H9 (cell line): ENCODE data around the gene IL17REL. TPM values are rescaled to one million over a fixed set of nuclear protein-coding genes. Genes with fewer than 3 reads are reported as not detected.

Experiments used
- DNase-seq: peaks from one replicate; pipeline ENCODE4 v3.0.0-alpha.2; 2017
- H2AFZ ChIP-seq: one replicate; pipeline ENCODE4 v1.6.1; 2013; ENCODE audit warnings: mild to moderate bottlenecking, low read length, control low read depth, moderate library complexity
- H2AK5ac ChIP-seq: 2 replicates; pipeline ENCODE4 v1.6.1; 2013; ENCODE audit warnings: low read length, control low read depth, mixed read lengths; ENCODE audit not compliant: insufficient read length
- H2BK120ac ChIP-seq: one replicate; pipeline ENCODE4 v1.6.1; 2013; ENCODE audit warnings: low read depth, mild to moderate bottlenecking, low read length, control low read depth, inconsistent platforms; ENCODE audit not compliant: poor library complexity, severe bottlenecking
- H2BK12ac ChIP-seq: 2 replicates; pipeline ENCODE4 v1.6.1; 2013; ENCODE audit warnings: low read length, control low read depth, mixed read lengths, low read depth; ENCODE audit not compliant: insufficient read length
- H2BK15ac ChIP-seq: 2 replicates; pipeline ENCODE4 v1.6.1; 2013; ENCODE audit warnings: low read depth, low read length, control low read depth
- H2BK20ac ChIP-seq: one replicate; pipeline ENCODE4 v1.6.1; 2013; ENCODE audit warnings: low read depth, mild to moderate bottlenecking, low read length, control low read depth, inconsistent platforms; ENCODE audit not compliant: poor library complexity, severe bottlenecking
- H2BK5ac ChIP-seq: 2 replicates; pipeline ENCODE4 v1.6.1; 2013; ENCODE audit warnings: low read length, control low read depth, mixed read lengths; ENCODE audit not compliant: insufficient read length
- H3K14ac ChIP-seq: 2 replicates; pipeline ENCODE4 v1.6.1; 2013; ENCODE audit warnings: low read length, control low read depth; ENCODE audit not compliant: insufficient read depth
- H3K18ac ChIP-seq: 2 replicates; pipeline ENCODE4 v1.6.1; 2013; ENCODE audit warnings: low read depth, mild to moderate bottlenecking, mixed read lengths, low read length, control low read depth; ENCODE audit not compliant: insufficient read length
- H3K23ac ChIP-seq: 2 replicates; pipeline ENCODE4 v1.6.1; 2013; ENCODE audit warnings: low read length, control low read depth, mixed read lengths, low read depth; ENCODE audit not compliant: insufficient read length
- H3K23me2 ChIP-seq: 2 replicates; pipeline ENCODE4 v1.6.1; 2013; ENCODE audit warnings: low read depth, mild to moderate bottlenecking, mixed read lengths, low read length, control low read depth; ENCODE audit not compliant: insufficient read length, poor library complexity, severe bottlenecking
- H3K27ac ChIP-seq: 2 replicates; pipeline ENCODE4 v1.5.1; 2013; ENCODE audit warnings: low read length, control low read depth, mixed read lengths, low read depth; ENCODE audit not compliant: insufficient read length
- H3K27me3 ChIP-seq: 2 replicates; pipeline ENCODE4 v1.6.1; 2013; ENCODE audit warnings: low read length, control low read depth, inconsistent platforms; ENCODE audit not compliant: insufficient read depth
- H3K4ac ChIP-seq: 2 replicates; pipeline ENCODE4 v1.6.1; 2013; ENCODE audit warnings: low read depth, mild to moderate bottlenecking, control low read depth, inconsistent platforms, low read length, moderate library complexity
- H3K4me1 ChIP-seq: 2 replicates; pipeline ENCODE4 v1.6.1; 2013; ENCODE audit warnings: low read length, control low read depth, inconsistent platforms; ENCODE audit not compliant: insufficient read depth
- H3K4me2 ChIP-seq: 2 replicates; pipeline ENCODE4 v1.6.1; 2013; ENCODE audit warnings: low read length, control low read depth, mixed read lengths; ENCODE audit not compliant: insufficient read length, insufficient read depth
- H3K56ac ChIP-seq: 2 replicates; pipeline ENCODE4 v1.6.1; 2013; ENCODE audit warnings: low read depth, mild to moderate bottlenecking, mixed read lengths, low read length, control low read depth; ENCODE audit not compliant: insufficient read length
- H3K79me1 ChIP-seq: 2 replicates; pipeline ENCODE4 v1.6.1; 2013; ENCODE audit warnings: low read depth, mild to moderate bottlenecking, moderate library complexity, low read length, control low read depth, inconsistent platforms; ENCODE audit not compliant: insufficient read depth, poor library complexity, severe bottlenecking
- H3K79me2 ChIP-seq: 2 replicates; pipeline ENCODE4 v1.6.1; 2013; ENCODE audit warnings: low read length, control low read depth, inconsistent platforms; ENCODE audit not compliant: insufficient read depth
- H3K9ac ChIP-seq: 2 replicates; pipeline ENCODE4 v1.6.1; 2013; ENCODE audit warnings: low read length, control low read depth, mixed read lengths; ENCODE audit not compliant: insufficient read length; ENCODE audit errors: extremely low read depth
- H3K9me3 ChIP-seq: one replicate; pipeline ENCODE4 v1.6.1; 2013; ENCODE audit warnings: low read depth, low read length, inconsistent platforms; ENCODE audit not compliant: control insufficient read depth
- H3T11ph ChIP-seq: one replicate; pipeline ENCODE4 v1.6.1; 2013; ENCODE audit warnings: mild to moderate bottlenecking, low read length, control low read depth, inconsistent platforms
- H4K20me1 ChIP-seq: one replicate; pipeline ENCODE4 v1.6.1; 2013; ENCODE audit not compliant: control insufficient read depth, insufficient read length, insufficient read depth
- H4K5ac ChIP-seq: 2 replicates; pipeline ENCODE4 v1.6.1; 2013; ENCODE audit warnings: low read depth, mild to moderate bottlenecking, mixed read lengths, low read length, control low read depth; ENCODE audit not compliant: insufficient read length
- H4K8ac ChIP-seq: replicated peaks from 2 replicates; pipeline ENCODE4 v1.6.1; 2013; ENCODE audit warnings: low read length, control low read depth, mixed read lengths, low read depth; ENCODE audit not compliant: insufficient read length
- H4K91ac ChIP-seq: 2 replicates; pipeline ENCODE4 v1.6.1; 2013; ENCODE audit warnings: low read depth, mild to moderate bottlenecking, moderate library complexity, mixed read lengths, low read length, control low read depth; ENCODE audit not compliant: insufficient read length
- H3K27ac Mint-ChIP-seq, 3 experiments: 2 replicates in 2 of 3; 3 replicates in 1 of 3; pipeline ENCODE4 v1.8.0; 2020 to 2021; ENCODE audit warnings: mixed read lengths in 3 of 3, mild to moderate bottlenecking in 1 of 3, moderate library complexity in 1 of 3
- H3K27me3 Mint-ChIP-seq: 2 replicates; pipeline ENCODE4 v1.8.0; 2021; ENCODE audit warnings: low read depth, mild to moderate bottlenecking, moderate library complexity, mixed read lengths
- H3K36me3 Mint-ChIP-seq, 3 experiments: 2 replicates in 2 of 3; 3 replicates in 1 of 3; pipeline ENCODE4 v1.8.0; 2020 to 2021; ENCODE audit warnings: low read depth in 3 of 3, mixed read lengths in 3 of 3; ENCODE audit not compliant: insufficient read depth in 1 of 3
- H3K4me1 Mint-ChIP-seq, 2 experiments: 2 replicates each; pipeline ENCODE4 v1.8.0; 2020; ENCODE audit warnings: mixed read lengths in 2 of 2
- H3K4me3 Mint-ChIP-seq, 2 experiments: 2 replicates in 1 of 2; 3 replicates in 1 of 2; pipeline ENCODE4 v1.8.0; 2020 to 2021; ENCODE audit warnings: mild to moderate bottlenecking in 2 of 2, mixed read lengths in 2 of 2, moderate library complexity in 1 of 2
- H3K9me3 Mint-ChIP-seq, 2 experiments: 2 replicates in 1 of 2; 3 replicates in 1 of 2; pipeline ENCODE4 v1.8.0; 2020; ENCODE audit warnings: mild to moderate bottlenecking in 2 of 2, mixed read lengths in 2 of 2, moderate library complexity in 1 of 2
- WGBS: extraction: QIAGEN DNeasy Blood & Tissue Kit; methylation state at CpG from one replicate; pipeline ENCODE4 v1.1.7; 2013; ENCODE audit warnings: missing lambda C conversion rate, low lambda C conversion rate, mixed read lengths; ENCODE audit not compliant: insufficient read length; ENCODE audit errors: extremely low coverage; 5-methylcytosine and 5-hydroxymethylcytosine counted together
- total RNA-seq: library from RNA; stranded (reverse); gene quantifications from 2 replicates; pipeline ENCODE4 v1.2.1, GENCODE V29; 2021
- TF ChIP-seq, protein P1 (sequence below): fragments of 200-600 bp; sonication (generic); conservative IDR thresholded peaks from 3 replicates; pipeline ENCODE4 v1.8.0; 2021; ENCODE audit warnings: antibody characterized with exemption, mild to moderate bottlenecking

The IL17REL gene
- total RNA-seq, 1 experiment from 2014 or later: 0.20 TPM

DNA sequence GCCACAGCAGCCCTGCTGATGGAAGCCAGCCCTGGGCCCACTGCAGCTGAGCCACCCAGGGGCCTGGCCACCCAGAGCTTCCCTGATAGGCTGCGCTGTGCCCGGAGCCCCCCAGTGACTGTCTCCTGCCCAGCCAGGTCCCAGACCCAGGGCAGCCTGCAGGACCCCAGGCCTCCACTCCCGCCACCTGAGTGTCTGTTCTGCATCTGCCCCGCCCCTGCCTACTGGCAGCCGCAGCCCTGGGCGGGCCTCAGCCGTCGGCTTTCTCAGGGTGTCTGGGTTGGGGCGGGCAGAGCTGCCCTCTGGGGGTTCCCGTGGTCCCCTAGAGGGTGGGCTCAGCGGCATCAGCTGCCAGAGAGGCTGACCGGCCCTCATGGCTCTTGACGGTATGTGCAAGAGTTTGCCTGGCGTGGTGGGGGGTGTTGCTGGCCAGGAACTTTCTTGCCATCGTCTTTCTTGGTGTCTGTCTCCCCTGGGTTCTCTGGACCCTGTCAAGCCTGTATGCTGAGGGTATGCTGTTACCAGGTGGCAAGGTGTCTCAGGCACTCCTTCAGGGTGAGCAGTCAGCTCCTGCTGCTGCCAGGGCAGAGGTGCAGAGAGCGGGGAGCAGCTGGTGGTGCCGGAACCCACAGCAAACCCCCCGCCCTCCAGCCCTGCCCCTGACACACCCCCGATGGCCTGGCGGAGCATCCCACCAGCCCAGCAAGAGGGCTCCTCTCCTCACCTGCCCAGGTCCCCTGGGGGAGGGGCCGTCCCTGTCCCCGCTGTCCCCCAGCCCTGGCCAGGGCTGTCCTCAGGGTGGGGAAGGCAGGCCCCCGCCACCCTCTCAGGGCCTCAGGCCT is 64.2 kb downstream of the IL17REL start:
- H4K91ac ChIP-seq: no peak overlapping the region
- no peak overlapping the region for H3K56ac ChIP-seq
- H2BK5ac ChIP-seq: no peak overlapping the region
- DNase-seq: peak; percentile 39
- H4K20me1 ChIP-seq: no peaks in the 10 kb centered on the region
- no peak overlapping the region for H2AK5ac ChIP-seq
- no peak overlapping the region for H4K5ac ChIP-seq
- H3K23me2 ChIP-seq: no peaks in the 10 kb centered on the region
- no peaks in the 10 kb centered on the region for H3K9me3 ChIP-seq
- no peaks in the 10 kb centered on the region for H3K36me3 Mint-ChIP-seq
- no peak overlapping the region for H3K18ac ChIP-seq
- H3K4ac ChIP-seq: no peak overlapping the region
- H2BK12ac ChIP-seq: no peak overlapping the region
- TF ChIP-seq, protein P1, sequence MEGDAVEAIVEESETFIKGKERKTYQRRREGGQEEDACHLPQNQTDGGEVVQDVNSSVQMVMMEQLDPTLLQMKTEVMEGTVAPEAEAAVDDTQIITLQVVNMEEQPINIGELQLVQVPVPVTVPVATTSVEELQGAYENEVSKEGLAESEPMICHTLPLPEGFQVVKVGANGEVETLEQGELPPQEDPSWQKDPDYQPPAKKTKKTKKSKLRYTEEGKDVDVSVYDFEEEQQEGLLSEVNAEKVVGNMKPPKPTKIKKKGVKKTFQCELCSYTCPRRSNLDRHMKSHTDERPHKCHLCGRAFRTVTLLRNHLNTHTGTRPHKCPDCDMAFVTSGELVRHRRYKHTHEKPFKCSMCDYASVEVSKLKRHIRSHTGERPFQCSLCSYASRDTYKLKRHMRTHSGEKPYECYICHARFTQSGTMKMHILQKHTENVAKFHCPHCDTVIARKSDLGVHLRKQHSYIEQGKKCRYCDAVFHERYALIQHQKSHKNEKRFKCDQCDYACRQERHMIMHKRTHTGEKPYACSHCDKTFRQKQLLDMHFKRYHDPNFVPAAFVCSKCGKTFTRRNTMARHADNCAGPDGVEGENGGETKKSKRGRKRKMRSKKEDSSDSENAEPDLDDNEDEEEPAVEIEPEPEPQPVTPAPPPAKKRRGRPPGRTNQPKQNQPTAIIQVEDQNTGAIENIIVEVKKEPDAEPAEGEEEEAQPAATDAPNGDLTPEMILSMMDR: no peak
- H3K27me3 ChIP-seq: no peaks in the 10 kb centered on the region
- no peaks in the 10 kb centered on the region for H3K79me1 ChIP-seq
- H3K27ac Mint-ChIP-seq: peak overlapping the region in 1 of 3 experiments; percentile 27; a peak in 1 of 7 replicates
- no peak overlapping the region for H3T11ph ChIP-seq
- no peak overlapping the region for H3K4me2 ChIP-seq
- no peak overlapping the region for H3K27ac ChIP-seq
- no peak overlapping the region for H2AFZ ChIP-seq
- no peak overlapping the region for H2BK120ac ChIP-seq
- H3K23ac ChIP-seq: no peak overlapping the region
- no peaks in the 10 kb centered on the region for H3K27me3 Mint-ChIP-seq
- no CpG with 5 or more reads among the region's 23 CpGs for WGBS
- H3K9ac ChIP-seq: no peak overlapping the region
- no peak overlapping the region for H3K14ac ChIP-seq
- peaks cover 13 to 30% of the 10 kb centered on the region in 2 experiments for H3K4me1 Mint-ChIP-seq
- no peak overlapping the region for H2BK15ac ChIP-seq
- no peak overlapping the region for H2BK20ac ChIP-seq
- H3K79me2 ChIP-seq: no peaks in the 10 kb centered on the region
- H3K9me3 Mint-ChIP-seq: no peaks in the 10 kb centered on the region
- no peak overlapping the region for H3K4me3 Mint-ChIP-seq
- H4K8ac ChIP-seq: no peak overlapping the region
- no peaks in the 10 kb centered on the region for H3K4me1 ChIP-seq
